SH-SY5Y (cell line): ENCODE measurements around the gene SPOUT1.

Experiments
- GATA2 ChIP-seq: IDR thresholded peaks from 2 replicates; pipeline ENCODE4 v1.6.1; 2011; ENCODE audit warnings: mild to moderate bottlenecking, low read depth, low read length
- GATA3 ChIP-seq: IDR thresholded peaks from 2 replicates; pipeline ENCODE4 v1.6.1; 2011; ENCODE audit warnings: low read depth, mild to moderate bottlenecking, low read length, moderate library complexity

DNA sequence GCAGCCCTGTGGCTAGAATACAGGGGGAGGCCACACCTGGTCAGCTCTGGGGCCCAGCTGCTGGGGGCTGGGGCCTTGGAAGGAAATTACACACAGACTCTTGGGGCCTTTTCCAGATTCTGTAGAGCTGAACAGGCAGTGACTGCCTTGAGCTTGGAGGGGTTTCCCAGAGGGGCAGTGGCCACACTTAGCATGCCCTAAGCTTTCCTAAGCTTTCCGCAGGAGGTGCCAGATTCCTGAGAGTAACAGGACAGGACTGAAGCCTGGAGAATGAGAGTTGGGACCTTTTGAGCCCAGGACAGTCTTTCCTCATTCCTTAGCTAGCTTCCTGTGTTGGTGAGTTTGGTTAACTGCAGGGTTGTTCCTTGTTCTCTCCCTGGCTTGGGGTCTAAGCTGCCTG is 41.1 kb downstream of the SPOUT1 start:
- TF ChIP-seq GATA3 (no peak), GATA2 (no peak)
